ENCODE measurements around the gene ZSCAN5A. TPM values are rescaled to one million over a fixed set of nuclear protein-coding genes. Genes with fewer than 3 reads are reported as not detected.

The ZSCAN5A gene
- total and polyA plus RNA-seq, 2 of the 13 experiments (the other 11 are each of a cell fraction or from before 2014, with no cell fraction given) = 9.5 to 17.8 TPM

DNA sequence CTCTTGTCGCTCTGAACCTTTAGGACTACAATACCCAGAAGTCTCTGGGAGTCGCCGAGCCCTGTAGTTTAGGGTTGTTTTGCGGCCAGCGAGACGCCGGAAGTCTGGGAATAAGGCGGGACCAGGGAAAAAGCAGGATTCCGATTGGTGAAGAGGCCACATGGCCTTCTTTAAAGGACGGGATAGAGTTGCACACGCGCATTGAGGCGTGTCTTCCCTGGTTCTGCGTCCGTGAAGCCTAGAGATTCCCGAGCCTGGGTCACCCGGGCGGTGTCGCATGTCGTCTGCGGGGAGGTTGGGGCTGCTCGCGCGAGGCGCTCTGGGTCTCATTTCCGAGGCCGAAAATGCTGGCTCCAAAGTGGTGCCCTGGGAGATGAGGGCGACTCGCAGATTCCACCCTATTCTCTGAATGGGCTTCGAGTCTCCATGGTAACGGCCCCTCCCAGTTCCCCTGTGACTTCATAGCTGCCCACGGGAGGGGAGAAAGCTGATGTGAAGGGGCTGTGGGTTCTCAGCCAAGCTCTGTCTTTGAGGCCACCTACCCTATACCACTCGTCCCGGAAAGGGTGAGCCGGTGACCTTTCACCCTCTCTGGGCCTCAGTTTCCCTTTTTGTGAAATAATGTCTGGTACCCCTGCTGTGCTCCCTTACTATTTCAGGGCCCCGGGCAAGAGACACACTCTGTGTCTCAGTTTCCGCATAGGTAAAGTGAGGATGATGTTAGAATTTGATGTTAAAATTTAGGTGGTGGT is 614 bp upstream of the ZSCAN5A start (continued):
- TF ChIP-seq SYNCRIP (IDR thresholded peaks at IDR 0.05; ENCODE audit: insufficient read depth, low read depth, low read length) (no peak), ZNF124 (CRISPR knock-in tag; IDR thresholded peaks at IDR 0.05) (no peak), SMYD3 (CRISPR knock-in tag; IDR thresholded peaks at IDR 0.05) (0 out of 2 replicates have a peak, but pooled peaks have one; percentile 14), NFKBIZ (CRISPR knock-in tag; IDR thresholded peaks at IDR 0.05) (no peak), KDM4B (CRISPR knock-in tag; IDR thresholded peaks at IDR 0.05) (no peak; the same call in 1 of the 2 replicates), ZNF816 (CRISPR knock-in tag; IDR thresholded peaks at IDR 0.05; ENCODE audit: borderline replicate concordance) (no peak), BRCA1 (CRISPR knock-in tag; IDR thresholded peaks at IDR 0.05) (no peak), NFYB (CRISPR knock-in tag; IDR thresholded peaks at IDR 0.05) (peak; percentile 79), ZMYM4 (CRISPR knock-in tag; IDR thresholded peaks at IDR 0.05) (no peak), SUZ12 (IDR thresholded peaks at IDR 0.05; ENCODE audit: low read depth, low read length) (peak; percentile 52), THAP11 (CRISPR knock-in tag; IDR thresholded peaks at IDR 0.05) (peak; percentile 88; the same call in 1 of the 2 replicates), HCFC1 (IDR thresholded peaks at IDR 0.05; ENCODE audit: low read depth, low read length) (peak; percentile 5; the same call in 1 of the 2 replicates), FOXM1 (CRISPR knock-in tag; IDR thresholded peaks at IDR 0.05) (no peak), ZBTB7B (CRISPR knock-in tag; IDR thresholded peaks at IDR 0.05) (no peak), ZNF24 (IDR thresholded peaks at IDR 0.05) (no peak), HES4 (CRISPR knock-in tag; IDR thresholded peaks at IDR 0.05; ENCODE audit: borderline replicate concordance) (no peak)
- TF ChIP-seq, protein P1, sequence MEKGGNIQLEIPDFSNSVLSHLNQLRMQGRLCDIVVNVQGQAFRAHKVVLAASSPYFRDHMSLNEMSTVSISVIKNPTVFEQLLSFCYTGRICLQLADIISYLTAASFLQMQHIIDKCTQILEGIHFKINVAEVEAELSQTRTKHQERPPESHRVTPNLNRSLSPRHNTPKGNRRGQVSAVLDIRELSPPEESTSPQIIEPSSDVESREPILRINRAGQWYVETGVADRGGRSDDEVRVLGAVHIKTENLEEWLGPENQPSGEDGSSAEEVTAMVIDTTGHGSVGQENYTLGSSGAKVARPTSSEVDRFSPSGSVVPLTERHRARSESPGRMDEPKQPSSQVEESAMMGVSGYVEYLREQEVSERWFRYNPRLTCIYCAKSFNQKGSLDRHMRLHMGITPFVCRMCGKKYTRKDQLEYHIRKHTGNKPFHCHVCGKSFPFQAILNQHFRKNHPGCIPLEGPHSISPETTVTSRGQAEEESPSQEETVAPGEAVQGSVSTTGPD (CRISPR knock-in tag; IDR thresholded peaks at IDR 0.05) = no peak
- TF ChIP-seq, protein P2, sequence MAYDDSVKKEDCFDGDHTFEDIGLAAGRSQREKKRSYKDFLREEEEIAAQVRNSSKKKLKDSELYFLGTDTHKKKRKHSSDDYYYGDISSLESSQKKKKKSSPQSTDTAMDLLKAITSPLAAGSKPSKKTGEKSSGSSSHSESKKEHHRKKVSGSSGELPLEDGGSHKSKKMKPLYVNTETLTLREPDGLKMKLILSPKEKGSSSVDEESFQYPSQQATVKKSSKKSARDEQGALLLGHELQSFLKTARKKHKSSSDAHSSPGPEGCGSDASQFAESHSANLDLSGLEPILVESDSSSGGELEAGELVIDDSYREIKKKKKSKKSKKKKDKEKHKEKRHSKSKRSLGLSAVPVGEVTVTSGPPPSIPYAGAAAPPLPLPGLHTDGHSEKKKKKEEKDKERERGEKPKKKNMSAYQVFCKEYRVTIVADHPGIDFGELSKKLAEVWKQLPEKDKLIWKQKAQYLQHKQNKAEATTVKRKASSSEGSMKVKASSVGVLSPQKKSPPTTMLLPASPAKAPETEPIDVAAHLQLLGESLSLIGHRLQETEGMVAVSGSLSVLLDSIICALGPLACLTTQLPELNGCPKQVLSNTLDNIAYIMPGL (CRISPR knock-in tag; IDR thresholded peaks at IDR 0.05; ENCODE audit: borderline replicate concordance in 1 of 2, low read depth in 1 of 2) = no peak
- TF ChIP-seq, protein P3, sequence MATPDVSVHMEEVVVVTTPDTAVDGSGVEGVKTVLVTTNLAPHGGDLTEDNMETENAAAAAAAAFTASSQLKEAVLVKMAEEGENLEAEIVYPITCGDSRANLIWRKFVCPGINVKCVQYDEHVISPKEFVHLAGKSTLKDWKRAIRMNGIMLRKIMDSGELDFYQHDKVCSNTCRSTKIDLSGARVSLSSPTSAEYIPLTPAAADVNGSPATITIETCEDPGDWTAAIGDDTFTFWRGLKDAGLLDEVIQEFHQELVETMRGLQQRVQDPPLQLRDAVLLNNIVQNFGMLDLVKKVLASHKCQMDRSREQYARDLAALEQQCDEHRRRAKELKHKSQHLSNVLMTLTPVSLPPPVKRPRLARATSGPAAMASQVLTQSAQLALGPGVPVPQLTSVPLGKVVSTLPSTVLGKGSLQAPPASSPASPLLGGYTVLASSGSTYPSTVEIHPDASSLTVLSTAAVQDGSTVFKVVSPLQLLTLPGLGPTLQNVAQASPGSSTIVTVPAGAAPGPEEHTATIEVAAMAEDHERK (CRISPR knock-in tag; IDR thresholded peaks at IDR 0.05; ENCODE audit: low read depth) = no peak
- TF ChIP-seq, protein P4, sequence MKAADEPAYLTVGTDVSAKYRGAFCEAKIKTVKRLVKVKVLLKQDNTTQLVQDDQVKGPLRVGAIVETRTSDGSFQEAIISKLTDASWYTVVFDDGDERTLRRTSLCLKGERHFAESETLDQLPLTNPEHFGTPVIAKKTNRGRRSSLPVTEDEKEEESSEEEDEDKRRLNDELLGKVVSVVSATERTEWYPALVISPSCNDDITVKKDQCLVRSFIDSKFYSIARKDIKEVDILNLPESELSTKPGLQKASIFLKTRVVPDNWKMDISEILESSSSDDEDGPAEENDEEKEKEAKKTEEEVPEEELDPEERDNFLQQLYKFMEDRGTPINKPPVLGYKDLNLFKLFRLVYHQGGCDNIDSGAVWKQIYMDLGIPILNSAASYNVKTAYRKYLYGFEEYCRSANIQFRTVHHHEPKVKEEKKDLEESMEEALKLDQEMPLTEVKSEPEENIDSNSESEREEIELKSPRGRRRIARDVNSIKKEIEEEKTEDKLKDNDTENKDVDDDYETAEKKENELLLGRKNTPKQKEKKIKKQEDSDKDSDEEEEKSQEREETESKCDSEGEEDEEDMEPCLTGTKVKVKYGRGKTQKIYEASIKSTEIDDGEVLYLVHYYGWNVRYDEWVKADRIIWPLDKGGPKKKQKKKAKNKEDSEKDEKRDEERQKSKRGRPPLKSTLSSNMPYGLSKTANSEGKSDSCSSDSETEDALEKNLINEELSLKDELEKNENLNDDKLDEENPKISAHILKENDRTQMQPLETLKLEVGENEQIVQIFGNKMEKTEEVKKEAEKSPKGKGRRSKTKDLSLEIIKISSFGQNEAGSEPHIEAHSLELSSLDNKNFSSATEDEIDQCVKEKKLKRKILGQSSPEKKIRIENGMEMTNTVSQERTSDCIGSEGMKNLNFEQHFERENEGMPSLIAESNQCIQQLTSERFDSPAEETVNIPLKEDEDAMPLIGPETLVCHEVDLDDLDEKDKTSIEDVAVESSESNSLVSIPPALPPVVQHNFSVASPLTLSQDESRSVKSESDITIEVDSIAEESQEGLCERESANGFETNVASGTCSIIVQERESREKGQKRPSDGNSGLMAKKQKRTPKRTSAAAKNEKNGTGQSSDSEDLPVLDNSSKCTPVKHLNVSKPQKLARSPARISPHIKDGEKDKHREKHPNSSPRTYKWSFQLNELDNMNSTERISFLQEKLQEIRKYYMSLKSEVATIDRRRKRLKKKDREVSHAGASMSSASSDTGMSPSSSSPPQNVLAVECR (CRISPR knock-in tag; IDR thresholded peaks at IDR 0.05; ENCODE audit: borderline replicate concordance) = peak; percentile 64

All from HepG2 (cell line).